GM18505 (cell line): ENCODE data around the gene TMEM89.

Source experiments
- ATAC-seq: cut with Tn5 transposase; IDR thresholded peaks from one replicate; pipeline ENCODE4 v1.9.1; 2021; ENCODE audit not compliant: unreplicated experiment
- POLR2A ChIP-seq: IDR thresholded peaks from 4 replicates; pipeline ENCODE4 v1.6.1; 2011; ENCODE audit warnings: borderline replicate concordance; ENCODE audit not compliant: insufficient read depth, insufficient read length; ENCODE audit errors: extremely low read depth

The TMEM89 gene

DNA sequence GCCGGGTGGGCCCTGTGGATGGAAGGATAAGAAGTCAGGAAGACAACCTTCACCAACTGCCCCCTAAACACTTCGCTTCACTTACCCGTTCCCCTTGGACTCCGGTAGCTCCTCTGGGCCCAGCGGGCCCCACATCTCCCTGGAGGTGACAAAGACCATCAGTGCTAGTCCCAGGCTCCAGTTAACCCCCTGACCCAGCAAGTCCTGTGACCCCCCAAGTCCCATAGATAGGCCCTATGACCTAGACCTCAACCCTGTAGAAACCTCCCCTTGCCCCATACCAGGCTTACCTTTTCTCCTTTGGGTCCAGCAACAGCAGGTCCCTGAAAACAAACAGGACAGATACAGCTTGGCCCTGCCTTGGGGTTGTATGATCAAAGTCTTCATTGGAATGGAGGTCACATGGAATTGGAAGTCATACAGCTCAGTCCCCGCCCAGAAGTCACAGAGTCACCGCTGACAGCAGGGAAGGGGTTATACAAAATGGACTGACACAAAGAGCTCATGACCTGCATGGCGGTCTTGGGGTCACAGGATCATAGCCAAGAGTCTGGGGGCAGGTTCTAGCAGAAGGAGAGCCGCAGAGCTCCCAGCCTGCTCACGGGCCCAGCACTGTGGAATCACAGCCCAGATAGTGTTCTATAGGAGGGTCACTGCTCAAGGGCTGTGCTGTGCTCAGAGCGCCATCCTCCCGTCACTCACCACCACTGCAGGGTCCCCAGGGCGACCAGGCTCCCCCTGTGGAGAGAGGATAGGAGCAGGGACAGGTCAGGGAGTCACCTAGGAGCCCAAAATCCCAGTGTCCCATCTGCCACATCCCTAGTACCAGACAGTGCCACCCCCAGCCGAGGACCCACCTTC lies 39.7 kb downstream of the TMEM89 start:
- no peak for TF ChIP-seq POLR2A
- ATAC-seq: no peak

DNA sequence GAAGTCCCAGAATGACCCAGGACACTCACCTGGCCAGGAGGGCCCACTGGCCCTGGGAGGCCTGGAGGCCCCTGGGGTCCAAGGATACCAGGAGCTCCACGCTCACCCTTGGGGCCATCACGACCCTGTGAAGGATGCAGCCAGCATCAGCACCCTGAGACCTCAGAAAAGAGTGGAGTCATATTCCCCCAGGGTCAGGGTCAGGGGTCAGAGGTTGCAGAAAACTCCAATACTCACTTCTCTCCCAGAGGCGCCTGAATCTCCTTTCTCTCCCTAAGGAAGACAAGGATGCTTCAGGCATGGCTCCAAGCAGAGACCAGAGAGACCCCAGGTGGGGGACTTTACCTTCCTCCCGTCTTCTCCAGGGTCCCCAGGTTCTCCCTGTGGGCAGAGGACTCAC lies 44.9 kb downstream of the TMEM89 start:
- ATAC-seq: no peak
- no peak for TF ChIP-seq POLR2A

DNA sequence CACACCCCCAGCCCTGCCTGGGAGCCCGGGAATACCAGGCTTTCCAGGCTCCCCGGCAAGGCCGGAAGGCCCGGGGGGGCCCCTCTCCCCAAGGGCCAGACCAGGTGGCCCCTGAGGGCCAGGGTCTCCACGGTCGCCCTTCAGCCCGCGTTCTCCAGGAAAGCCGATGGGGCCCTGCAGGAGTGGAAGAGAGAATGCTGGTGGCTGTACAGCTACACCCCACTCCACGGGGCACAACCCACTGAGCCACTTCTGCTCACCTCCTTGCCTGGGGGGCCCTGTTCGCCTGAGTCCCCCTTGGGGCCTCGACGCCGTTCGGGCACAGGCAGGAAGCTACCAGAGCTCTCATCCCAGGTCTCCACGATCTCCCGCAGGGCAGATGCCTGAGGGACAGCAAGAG lies 46.2 kb downstream of the TMEM89 start:
- no peak for ATAC-seq
- TF ChIP-seq POLR2A: no peak

DNA sequence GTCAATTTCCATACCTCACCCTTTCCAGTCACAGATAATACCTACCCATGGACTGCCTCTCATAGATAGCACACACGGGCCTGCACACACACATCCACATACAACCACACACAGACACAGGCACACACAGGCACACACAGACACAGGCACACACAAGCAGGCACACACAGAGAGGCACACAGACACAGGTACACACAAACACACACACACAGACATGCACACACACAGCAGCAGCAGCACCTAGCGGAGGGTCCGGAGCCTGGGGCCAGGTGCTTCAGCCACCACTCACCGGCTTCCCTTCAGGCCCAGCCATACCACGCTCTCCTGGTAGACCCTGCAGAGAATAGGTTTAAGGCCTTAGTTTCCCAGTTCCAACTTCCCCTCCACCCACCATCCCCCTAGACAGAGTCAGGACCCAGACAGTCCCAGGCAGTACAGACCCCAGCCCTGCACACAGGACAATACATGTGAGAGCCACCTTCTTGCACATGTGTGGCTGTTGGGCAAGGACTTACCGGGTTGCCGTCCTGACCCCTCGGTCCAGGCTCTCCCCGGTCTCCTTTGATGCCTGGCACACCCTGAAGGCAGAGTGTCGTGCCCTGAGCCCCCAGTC lies 47.5 kb downstream of the TMEM89 start:
- TF ChIP-seq POLR2A: no peak
- no peak for ATAC-seq

DNA sequence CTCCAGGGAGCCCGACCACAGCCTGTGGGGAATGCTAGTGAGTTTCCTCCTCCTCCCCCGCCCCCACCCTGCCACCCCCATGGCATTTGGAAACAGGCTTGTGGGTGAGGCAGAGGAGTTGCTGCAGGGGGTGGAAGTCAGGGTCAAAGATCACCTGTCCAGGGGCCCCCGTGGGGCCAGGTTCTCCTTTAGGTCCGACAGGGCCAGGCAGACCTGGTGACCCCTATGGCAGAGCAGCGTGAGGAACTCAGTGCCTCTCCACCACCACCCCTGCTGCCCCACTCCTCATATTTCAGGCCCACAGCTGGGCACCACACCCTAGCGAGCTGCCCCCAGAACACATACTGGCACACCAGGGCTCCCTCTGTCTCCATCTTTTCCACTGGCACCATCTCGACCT lies 49.1 kb downstream of the TMEM89 start:
- no peak for ATAC-seq
- TF ChIP-seq POLR2A: no peak

DNA sequence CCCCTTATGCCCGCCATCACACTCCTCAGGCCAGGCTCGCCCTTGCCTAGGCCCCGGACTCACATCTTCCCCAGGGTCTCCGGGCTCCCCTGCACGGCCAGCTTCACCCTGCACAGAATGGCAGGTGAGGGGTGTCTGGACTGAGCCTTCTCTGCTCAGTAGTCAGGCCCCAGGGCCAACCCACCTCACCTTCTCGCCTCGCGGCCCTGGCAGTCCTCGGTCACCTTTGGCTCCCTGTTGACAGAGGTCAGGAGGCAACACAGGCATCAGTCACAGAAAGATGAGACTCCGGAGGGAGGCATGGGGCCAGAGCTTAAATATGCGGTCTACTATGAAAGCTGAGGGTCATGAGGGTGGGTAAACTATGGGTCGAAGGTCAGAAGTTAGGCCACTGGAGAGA lies 49.6 kb downstream of the TMEM89 start:
- no peak for TF ChIP-seq POLR2A
- ATAC-seq: no peak
